Renal cortex interstitium (tissue), 11 donors: ENCODE results near the gene MX1. TPM values are rescaled to one million over a fixed set of nuclear protein-coding genes. Genes with fewer than 3 reads are reported as not detected.

Source experiments
- DNase-seq, 11 donors: peaks; one replicate each; pipeline ENCODE4 v3.0.0-alpha.2; 2013; ENCODE audit warnings: low read depth in 9 of 11, low spot score in 4 of 11; ENCODE audit errors: extremely low read depth in 1 of 11
- polyA plus RNA-seq, 3 donors: library from polyadenylated mRNA; unstranded; fragments of 120-200 nt; gene quantifications; one replicate each; pipeline ENCODE4 v1.2.1, GENCODE V29; 2013; ENCODE audit not compliant: insufficient read length in 3 of 3

The MX1 gene
- polyA plus RNA-seq, 3 donors, result 7.7 to 18.3 (median 7.9) TPM

- DNase-seq, result no peak
These were observed 801 bp downstream of the MX1 start for GRCh38 chr21:41426676-41427404.

GRCh38 chr21:41427556-41427955 is 1.5 kb downstream of the MX1 start:
- no peak for DNase-seq

- DNase-seq, result no peak
These were observed 2.3 kb downstream of the MX1 start for GRCh38 chr21:41428311-41428710.

- no peak for DNase-seq
These were observed 2.8 kb downstream of the MX1 start for GRCh38 chr21:41428847-41429246.

- DNase-seq, result no peak
These were observed 3.3 kb downstream of the MX1 start for GRCh38 chr21:41429305-41429704.

- DNase-seq, result no peak
These were observed 4.0 kb downstream of the MX1 start for GRCh38 chr21:41429925-41430491.

- no peak for DNase-seq
These were observed 5.9 kb downstream of the MX1 start for GRCh38 chr21:41431788-41432548.

GRCh38 chr21:41432562-41433460 is 6.8 kb downstream of the MX1 start:
- no peak for DNase-seq

- DNase-seq, result no peak
These were observed 7.5 kb downstream of the MX1 start for GRCh38 chr21:41433566-41433965.

GRCh38 chr21:41435706-41436105 is 9.7 kb downstream of the MX1 start:
- no peak for DNase-seq

GRCh38 chr21:41437729-41438128 is 11.7 kb downstream of the MX1 start:
- no peak for DNase-seq

- DNase-seq, result no peak
These were observed 12.5 kb downstream of the MX1 start for GRCh38 chr21:41438425-41439113.

GRCh38 chr21:41439248-41439647 is 13.2 kb downstream of the MX1 start:
- DNase-seq, result no peak

GRCh38 chr21:41441546-41441945 is 15.5 kb downstream of the MX1 start:
- DNase-seq, result no peak

- DNase-seq, result no peak
These were observed 16.6 kb downstream of the MX1 start for GRCh38 chr21:41442481-41443186.

GRCh38 chr21:41443562-41443961 is 17.5 kb downstream of the MX1 start:
- DNase-seq, result no peak

GRCh38 chr21:41444703-41445464 is 18.8 kb downstream of the MX1 start:
- no peak for DNase-seq
